Suprapubic skin (tissue), 4 donors: Measurements from ENCODE around the gene SCIMP. TPM values are rescaled to one million over a fixed set of nuclear protein-coding genes. Genes with fewer than 3 reads are reported as not detected.

ENCODE experiments used
- DNase-seq, 2 donors: peaks; one replicate each; pipeline ENCODE4 v3.0.0-alpha.2; 2019; ENCODE audit warnings: low spot score in 2 of 2
- H3K27ac ChIP-seq: fragments of 200-600 bp; sonication (generic); one replicate; pipeline ENCODE4 v1.5.1; 2019
- H3K27me3 ChIP-seq: fragments of 200-600 bp; sonication (generic); one replicate; pipeline ENCODE4 v1.5.1; 2019
- H3K36me3 ChIP-seq: fragments of 200-600 bp; sonication (generic); one replicate; pipeline ENCODE4 v1.5.1; 2019
- H3K4me1 ChIP-seq: fragments of 200-600 bp; sonication (generic); one replicate; pipeline ENCODE4 v1.5.1; 2019
- H3K4me3 ChIP-seq: fragments of 200-600 bp; sonication (generic); one replicate; pipeline ENCODE4 v1.5.1; 2019; ENCODE audit warnings: mild to moderate bottlenecking
- H3K9me3 ChIP-seq: fragments of 200-600 bp; sonication (generic); one replicate; pipeline ENCODE4 v1.5.1; 2019
- CTCF ChIP-seq, 2 donors: fragments of 200-600 bp in 1 of 2; fragments of 450-650 bp in 1 of 2; sonication (generic) in 1 of 2; IDR thresholded peaks; one replicate each; pipeline ENCODE4 v1.5.1; 2016 to 2019; ENCODE audit warnings: antibody characterized with exemption in 2 of 2, mild to moderate bottlenecking in 1 of 2, moderate library complexity in 1 of 2
- EP300 ChIP-seq: sonication (generic); formaldehyde crosslinking; IDR thresholded peaks from one replicate; pipeline ENCODE4 v1.6.1; 2017; ENCODE audit warnings: antibody characterized with exemption
- POLR2A ChIP-seq, 2 donors: fragments of 450-650 bp; IDR thresholded peaks; one replicate each; pipeline ENCODE4 v1.6.1; 2017; ENCODE audit warnings: antibody characterized with exemption in 2 of 2, mild to moderate bottlenecking in 2 of 2, moderate library complexity in 2 of 2
- POLR2AphosphoS5 ChIP-seq, 3 donors: sonication (generic); formaldehyde crosslinking; IDR thresholded peaks; one replicate each; pipeline ENCODE4 v1.6.1; 2017; ENCODE audit warnings: antibody characterized with exemption in 3 of 3
- WGBS: methylation state at CpG from one replicate; pipeline ENCODE4 v1.1.5; 2018; 5-methylcytosine and 5-hydroxymethylcytosine counted together
- total RNA-seq, 4 donors: library from RNA; depleted of rRNA; stranded (reverse); fragments of >200 nt; gene quantifications; one replicate each; pipeline ENCODE4 v1.1.0, GENCODE V29; 2016

SCIMP gene
- total RNA-seq, 4 donors from 2014 or later = not detected

GRCh38 chr17:5211458-5211857 lies 23.2 kb downstream of the SCIMP start:
- no peaks in the 10 kb centered on the region for H3K9me3 ChIP-seq
- no peak for DNase-seq
- TF ChIP-seq CTCF (IDR thresholded peaks at IDR 0.05) = no peak
- no peak for TF ChIP-seq EP300
- TF ChIP-seq POLR2A (IDR thresholded peaks at IDR 0.05) = no peak
- no peaks in the 10 kb centered on the region for H3K27me3 ChIP-seq
- no peaks in the 10 kb centered on the region for H3K4me1 ChIP-seq
- H3K27ac ChIP-seq = peak overlapping the region; percentile 34
- WGBS = 93% methylated on average over 7 of the region's 7 CpGs
- H3K36me3 ChIP-seq = peaks cover 30% of the 10 kb centered on the region
- H3K4me3 ChIP-seq = no peak overlapping the region

- H3K9me3 ChIP-seq = no peaks in the 10 kb centered on the region
- H3K27ac ChIP-seq = peak overlapping the region; percentile 34
- no peaks in the 10 kb centered on the region for H3K4me1 ChIP-seq
- H3K36me3 ChIP-seq = peaks cover 22% of the 10 kb centered on the region
- WGBS = 88% methylated on average over 8 of the region's 8 CpGs
- DNase-seq = no peak
- H3K4me3 ChIP-seq = no peak overlapping the region
- no peak for TF ChIP-seq POLR2AphosphoS5 (IDR thresholded peaks at IDR 0.05)
- TF ChIP-seq EP300 = no peak
- TF ChIP-seq POLR2A (IDR thresholded peaks at IDR 0.05) = no peak
- no peaks in the 10 kb centered on the region for H3K27me3 ChIP-seq
Observed at GRCh38 chr17:5210614-5211252, 23.9 kb downstream of the SCIMP start.

- DNase-seq = no peak
- Histone ChIP-seq H3K27ac (no peak overlapping the region), H3K4me3 (no peak overlapping the region), H3K9me3 (no peaks in the 10 kb centered on the region), H3K4me1 (no peaks in the 10 kb centered on the region), H3K36me3 (peaks cover 18% of the 10 kb centered on the region), H3K27me3 (no peaks in the 10 kb centered on the region)
- 96% methylated on average over 5 of the region's 5 CpGs for WGBS
- TF ChIP-seq POLR2AphosphoS5 (IDR thresholded peaks at IDR 0.05) (no peak), CTCF (IDR thresholded peaks at IDR 0.05) (no peak), POLR2A (IDR thresholded peaks at IDR 0.05) (no peak), EP300 (no peak)
Observed at GRCh38 chr17:5210091-5210490, 24.6 kb downstream of the SCIMP start.

GRCh38 chr17:5209396-5209795 lies 25.3 kb downstream of the SCIMP start:
- H3K36me3 ChIP-seq = peaks cover 18% of the 10 kb centered on the region
- WGBS = 90% methylated on average over 3 of the region's 3 CpGs
- no peak overlapping the region for H3K4me3 ChIP-seq
- no peak overlapping the region for H3K27ac ChIP-seq
- no peaks in the 10 kb centered on the region for H3K9me3 ChIP-seq
- no peaks in the 10 kb centered on the region for H3K4me1 ChIP-seq
- H3K27me3 ChIP-seq = no peaks in the 10 kb centered on the region
- TF ChIP-seq POLR2AphosphoS5 (IDR thresholded peaks at IDR 0.05) (no peak), EP300 (no peak), CTCF (IDR thresholded peaks at IDR 0.05) (no peak), POLR2A (IDR thresholded peaks at IDR 0.05) (no peak)
- DNase-seq = no peak

GRCh38 chr17:5203908-5204294 lies 30.8 kb downstream of the SCIMP start:
- TF ChIP-seq CTCF (IDR thresholded peaks at IDR 0.05) (no peak), POLR2AphosphoS5 (IDR thresholded peaks at IDR 0.05) (no peak), POLR2A (IDR thresholded peaks at IDR 0.05) (no peak), EP300 (no peak)
- H3K36me3 ChIP-seq = no peaks in the 10 kb centered on the region
- no peak for DNase-seq
- no peaks in the 10 kb centered on the region for H3K27me3 ChIP-seq
- H3K4me3 ChIP-seq = no peak overlapping the region
- WGBS = 89% methylated on average over 1 of the region's 1 CpG
- H3K27ac ChIP-seq = no peak overlapping the region
- no peaks in the 10 kb centered on the region for H3K4me1 ChIP-seq
- no peaks in the 10 kb centered on the region for H3K9me3 ChIP-seq
